Measurements from ENCODE around the gene ZBED4. TPM values are rescaled to one million over a fixed set of nuclear protein-coding genes. Genes with fewer than 3 reads are reported as not detected.

Gene ZBED4
- total RNA-seq, 1 donor from 2014 or later, result 4.6 TPM

- DNase-seq (no peak), ATAC-seq (no peak)
- intact Hi-C loops (cut with micrococcal nuclease), result loop anchor here (10.0 kb wide), 1 partner anchor 107 kb away; no protein-coding TSS in a partner anchor
Observed at GRCh38 chr22:49927483-49928184, 74.0 kb downstream of the ZBED4 start.

GRCh38 chr22:49928185-49928495 lies 74.5 kb downstream of the ZBED4 start:
- ATAC-seq, result no peak
- intact Hi-C loops (cut with micrococcal nuclease), result loop anchor here (10.0 kb wide), 1 partner anchor 107 kb away; no protein-coding TSS in a partner anchor
- no peak for DNase-seq

- peak; percentile 36 for DNase-seq
- intact Hi-C loops (cut with micrococcal nuclease), result loop anchor here (10.0 kb wide), 1 partner anchor 106 kb away; no protein-coding TSS in a partner anchor
- ATAC-seq, result no peak
Observed at GRCh38 chr22:49928555-49929210, 75.0 kb downstream of the ZBED4 start.

DNA sequence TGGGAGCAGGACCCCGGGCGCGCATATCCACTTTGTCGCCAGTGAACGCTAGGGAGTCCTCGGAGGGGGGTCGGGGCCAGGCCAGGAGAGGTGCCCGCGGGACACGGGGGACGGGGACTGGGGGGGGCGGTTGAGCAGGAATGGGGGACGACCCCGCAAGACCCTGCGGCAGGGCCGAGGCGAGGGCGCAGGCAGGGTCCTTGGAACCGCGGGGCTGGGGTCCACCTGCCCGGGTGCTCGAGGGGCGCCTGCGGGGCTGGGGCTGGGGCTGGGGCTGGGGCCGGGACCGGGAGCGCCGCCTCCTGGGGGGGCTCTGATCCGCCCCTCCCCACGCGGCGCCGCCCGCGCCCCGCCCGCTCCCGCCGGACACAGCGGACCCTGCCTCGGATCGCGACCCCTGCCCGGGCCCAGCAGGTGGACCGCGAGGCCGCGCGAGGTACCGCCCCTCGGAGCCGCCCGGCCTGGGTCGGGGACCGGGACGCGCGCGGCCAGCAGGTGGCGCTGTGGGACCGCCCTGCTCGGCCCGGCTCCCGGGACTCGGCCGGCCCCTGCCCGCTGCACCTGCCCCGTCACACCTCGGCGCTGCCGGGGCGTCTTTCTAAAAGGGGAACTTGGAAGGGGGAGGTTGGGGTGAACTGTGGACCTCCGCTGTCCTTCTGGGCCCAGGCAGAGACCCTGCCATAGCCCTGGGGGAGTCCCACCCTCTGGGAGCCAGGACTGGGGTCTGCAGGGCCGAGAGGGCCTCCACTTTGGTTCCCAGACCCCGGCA lies 75.8 kb downstream of the ZBED4 start:
- peak; percentile 50 for ATAC-seq
- intact Hi-C loops (cut with micrococcal nuclease), result loop anchor here (10.0 kb wide), 1 partner anchor 105 kb away; no protein-coding TSS in a partner anchor

DNA sequence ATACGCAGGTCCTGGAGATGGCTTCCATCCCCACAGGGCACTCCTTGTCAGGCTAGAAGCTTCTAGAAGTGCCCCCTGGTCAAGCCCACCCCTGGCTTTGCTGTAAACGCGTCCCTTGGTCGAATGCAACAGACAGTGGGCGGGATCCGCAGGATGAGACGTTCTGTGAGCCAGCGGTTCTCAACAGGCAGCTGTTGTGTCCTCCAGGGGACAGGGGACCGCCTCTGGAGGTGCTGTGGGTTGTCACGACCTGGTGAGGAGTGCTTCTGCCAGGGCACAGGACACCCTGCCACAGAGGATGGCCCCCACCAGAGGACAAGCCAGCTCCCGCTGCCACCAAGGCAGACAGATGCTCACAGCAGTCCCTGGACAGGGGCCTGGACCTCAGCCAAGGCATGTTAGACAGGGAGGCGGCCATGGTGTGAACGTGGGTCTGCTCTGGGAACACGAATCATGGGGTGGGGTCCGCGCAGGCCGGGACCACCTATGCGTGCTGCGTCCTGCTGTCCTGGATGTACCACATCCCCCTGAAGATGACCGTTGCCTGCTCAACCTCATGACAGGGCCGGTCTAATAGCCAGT lies 76.4 kb downstream of the ZBED4 start:
- no peak for ATAC-seq
- DNase-seq, result peak; percentile 47
- intact Hi-C loops (cut with micrococcal nuclease), result loop anchor here (10.0 kb wide), 1 partner anchor 105 kb away; no protein-coding TSS in a partner anchor

More for the DNA sequence above, 75.8 kb downstream of the ZBED4 start:
- DNase-seq, result peak; percentile 82

GRCh38 chr22:49930596-49931412 lies 77.2 kb downstream of the ZBED4 start:
- intact Hi-C loops (cut with micrococcal nuclease), result no loop called here
- DNase-seq, result peak; percentile 64
- ATAC-seq, result peak; percentile 49

GRCh38 chr22:49933236-49934159 lies 79.9 kb downstream of the ZBED4 start:
- ATAC-seq (peak; percentile 27), DNase-seq (peak; percentile 85)
- intact Hi-C loops (cut with micrococcal nuclease), result no loop called here

DNA sequence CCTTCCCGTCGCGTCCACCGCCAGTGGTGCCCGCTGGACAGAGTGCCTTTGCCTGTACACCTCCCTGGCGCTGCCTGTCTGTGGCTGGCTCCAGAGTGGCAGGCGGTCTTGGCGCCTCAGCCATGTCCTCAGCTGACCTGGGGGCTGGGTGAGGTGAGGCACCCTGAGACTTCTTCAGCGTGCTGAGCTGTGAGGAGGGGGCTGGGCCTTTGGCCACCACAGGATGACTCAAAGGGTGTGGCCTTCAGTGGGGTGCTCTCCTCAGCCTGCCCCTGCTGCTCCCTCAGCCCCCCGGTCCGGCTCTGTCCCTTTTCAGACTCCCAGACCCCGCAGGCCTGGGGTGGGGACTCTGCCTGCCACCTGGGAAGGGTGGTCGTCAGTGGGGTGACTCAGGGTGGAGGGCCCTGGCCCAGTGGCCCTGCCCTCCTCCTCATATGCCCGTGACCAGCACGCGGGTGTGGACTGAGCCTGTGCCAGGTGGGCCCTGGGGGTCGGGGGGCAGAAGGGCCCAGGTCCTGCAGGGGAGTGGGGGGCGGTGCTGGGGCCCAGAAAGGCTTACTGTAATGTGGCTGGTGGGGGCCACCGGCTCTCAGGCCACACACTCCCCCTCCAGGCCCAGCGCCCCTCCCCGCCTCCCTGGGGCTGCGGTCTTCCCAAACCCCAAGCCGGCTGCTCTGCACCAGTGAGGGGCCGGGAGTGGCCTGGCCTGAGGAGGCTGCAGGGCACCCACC lies 80.7 kb downstream of the ZBED4 start:
- intact Hi-C loops (cut with micrococcal nuclease), result no loop called here
- DNase-seq (peak; percentile 84), ATAC-seq (peak; percentile 46)

- intact Hi-C loops (cut with micrococcal nuclease), result no loop called here
- ATAC-seq, result peak; percentile 21
- peak; percentile 92 for DNase-seq
Observed at GRCh38 chr22:49934891-49935557, 81.4 kb downstream of the ZBED4 start.

DNA sequence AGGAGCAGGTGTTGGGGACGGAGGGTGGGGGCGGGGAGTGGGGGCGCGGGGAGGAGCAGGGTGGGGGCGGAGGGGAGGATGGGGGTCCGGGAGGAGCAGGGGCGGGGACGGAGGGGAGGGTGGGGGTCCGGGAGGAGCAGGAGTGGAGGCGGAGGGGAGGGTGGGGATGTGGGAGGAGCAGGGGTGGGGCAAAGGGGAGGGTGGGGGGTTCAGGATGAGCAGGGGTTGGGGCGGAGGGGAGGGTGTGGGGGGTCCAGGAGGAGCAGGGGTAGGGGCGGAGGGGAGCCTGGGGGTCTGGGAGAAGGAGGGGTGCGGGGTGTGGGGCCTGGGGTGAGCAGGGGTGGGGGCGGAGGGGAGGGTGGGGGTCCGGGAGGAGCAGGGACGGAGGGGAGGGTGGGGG lies 81.9 kb downstream of the ZBED4 start:
- DNase-seq (no peak), ATAC-seq (no peak)
- intact Hi-C loops (cut with micrococcal nuclease), result no loop called here

DNA sequence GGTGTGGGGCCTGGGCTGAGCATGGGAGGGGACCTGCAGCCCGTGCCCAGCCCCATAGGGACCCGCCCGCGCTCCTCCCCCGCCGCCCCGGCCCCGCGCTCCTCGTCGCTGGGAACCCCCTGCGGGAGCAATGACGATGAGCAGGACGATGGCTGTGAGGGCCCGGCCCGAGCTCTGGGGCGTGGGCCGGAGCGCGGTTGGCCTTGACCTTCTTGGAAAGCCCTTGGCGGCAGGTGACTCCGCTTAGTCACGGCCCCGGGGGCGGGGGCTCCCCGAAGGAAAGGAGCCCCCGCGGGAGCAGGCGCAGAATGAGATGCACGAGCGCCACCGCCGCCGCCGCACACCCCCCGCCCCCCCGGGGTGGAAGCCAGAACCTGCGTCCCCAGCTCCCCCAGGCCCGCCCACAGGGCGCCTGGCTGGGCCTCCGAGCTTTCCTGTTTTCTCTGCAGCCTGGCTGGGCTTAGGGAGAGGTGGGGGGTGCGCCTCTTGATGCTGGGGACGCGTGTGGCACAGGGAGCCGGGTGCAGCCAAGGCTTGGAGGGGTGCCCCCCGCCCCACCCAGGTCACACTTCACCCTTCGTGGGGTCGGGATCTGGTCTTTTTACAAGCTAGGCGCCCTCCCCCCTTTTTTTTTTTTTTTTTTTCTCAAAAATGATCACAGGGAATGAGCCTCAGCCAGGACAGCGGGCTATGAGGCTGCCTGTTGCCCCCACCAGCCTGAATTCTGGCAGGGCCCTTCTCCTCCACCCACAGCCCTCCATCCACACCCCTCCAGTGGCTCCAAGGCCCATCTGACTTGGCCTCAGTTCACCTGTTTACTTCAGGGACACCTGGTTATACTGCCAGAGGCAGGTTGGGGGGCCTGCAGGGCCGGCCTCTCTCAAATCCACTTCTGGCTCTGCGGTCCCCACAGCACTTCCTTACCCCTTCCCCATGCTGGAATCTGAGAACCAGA lies 82.7 kb downstream of the ZBED4 start:
- ATAC-seq, result peak; percentile 64
- intact Hi-C loops (cut with micrococcal nuclease), result no loop called here
- peak; percentile 95 for DNase-seq

- intact Hi-C loops (cut with micrococcal nuclease), result no loop called here
- DNase-seq (peak; percentile 75), ATAC-seq (peak; percentile 52)
Observed at GRCh38 chr22:49936973-49937757, 83.5 kb downstream of the ZBED4 start.

DNA sequence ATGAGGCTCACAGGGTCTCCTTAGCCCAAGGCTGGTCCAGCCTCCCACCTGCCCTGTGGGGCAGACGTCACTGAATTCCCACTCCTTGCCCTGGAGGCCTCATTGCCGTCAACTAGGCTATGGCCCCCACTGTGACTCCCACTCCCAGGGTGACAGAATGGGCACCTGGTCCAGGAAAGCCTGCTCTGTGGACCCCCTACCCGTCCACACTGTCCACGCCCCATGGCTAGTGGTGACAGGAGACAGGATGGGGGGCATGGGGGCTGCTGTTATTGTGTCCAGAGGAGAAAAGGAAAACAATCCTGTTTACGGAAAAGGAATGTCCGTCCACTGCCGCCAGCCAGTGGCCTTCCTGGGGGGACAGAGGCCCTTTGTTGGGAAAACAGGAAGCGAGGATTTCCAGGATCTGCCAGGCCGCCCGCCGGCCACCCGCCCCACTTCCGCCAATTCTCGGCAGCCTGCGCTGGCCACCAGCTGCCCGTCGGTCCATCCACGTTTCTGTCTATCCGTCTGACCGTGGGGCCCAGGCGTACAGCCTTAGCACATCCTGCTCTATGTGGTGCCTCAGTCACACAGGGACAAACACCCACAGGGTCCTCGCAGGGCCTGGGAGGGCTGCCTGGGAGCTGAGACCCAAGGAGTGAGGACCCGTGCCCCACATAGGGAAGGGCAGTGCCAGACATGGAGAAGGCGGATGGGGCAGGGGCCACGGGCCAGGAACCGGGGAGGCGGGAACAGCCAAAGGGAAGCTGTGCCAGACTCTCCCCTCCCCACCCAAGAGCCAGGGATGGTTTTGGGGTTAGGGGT lies 84.3 kb downstream of the ZBED4 start:
- intact Hi-C loops (cut with micrococcal nuclease), result no loop called here
- DNase-seq (peak; percentile 61), ATAC-seq (no peak)
